Gastroesophageal sphincter (tissue), 3 donors: ENCODE data around the gene CXorf66.
"Not testable (repeated sequence)": the region's sequence is repeated elsewhere in the genome, so short reads cannot be mapped to it uniquely, and the experiment has no call there.

Source experiments
- POLR2A ChIP-seq, 2 donors: fragments of 450-650 bp; IDR thresholded peaks; one replicate each; pipeline ENCODE4 v1.6.1; 2017; ENCODE audit warnings: antibody characterized with exemption in 2 of 2, mild to moderate bottlenecking in 2 of 2, moderate library complexity in 1 of 2
- TF ChIP-seq, protein P1 (sequence below), 4 experiments: fragments of 200-600 bp in 2 of 4; fragments of 450-650 bp in 2 of 4; sonication (generic) in 1 of 4; IDR thresholded peaks; one replicate each; pipeline ENCODE4 v1.5.1; 2017 to 2019; ENCODE audit warnings: antibody characterized with exemption in 4 of 4, mild to moderate bottlenecking in 2 of 4, moderate library complexity in 2 of 4

DNA sequence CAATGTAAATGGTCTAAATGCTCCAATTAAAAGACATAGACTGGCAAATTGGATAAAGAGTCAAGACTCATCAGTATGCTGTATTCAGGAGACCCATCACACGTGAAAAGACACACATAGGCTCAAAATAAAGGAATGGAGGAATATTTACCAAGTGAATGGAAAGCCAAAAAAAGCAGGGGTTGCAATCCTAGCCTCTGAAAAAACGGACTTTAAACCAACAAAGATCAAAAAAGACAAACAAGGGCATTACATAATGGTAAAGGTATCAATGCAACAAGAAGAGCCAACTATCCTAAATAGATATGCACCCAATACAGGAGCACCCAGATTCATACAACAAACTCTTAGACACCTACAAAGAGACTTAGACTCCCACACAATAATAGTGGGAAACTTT, 4.2 kb downstream of the CXorf66 start:
- not testable (repeated sequence) for TF ChIP-seq POLR2A (IDR thresholded peaks at IDR 0.05)
- TF ChIP-seq, protein P1, sequence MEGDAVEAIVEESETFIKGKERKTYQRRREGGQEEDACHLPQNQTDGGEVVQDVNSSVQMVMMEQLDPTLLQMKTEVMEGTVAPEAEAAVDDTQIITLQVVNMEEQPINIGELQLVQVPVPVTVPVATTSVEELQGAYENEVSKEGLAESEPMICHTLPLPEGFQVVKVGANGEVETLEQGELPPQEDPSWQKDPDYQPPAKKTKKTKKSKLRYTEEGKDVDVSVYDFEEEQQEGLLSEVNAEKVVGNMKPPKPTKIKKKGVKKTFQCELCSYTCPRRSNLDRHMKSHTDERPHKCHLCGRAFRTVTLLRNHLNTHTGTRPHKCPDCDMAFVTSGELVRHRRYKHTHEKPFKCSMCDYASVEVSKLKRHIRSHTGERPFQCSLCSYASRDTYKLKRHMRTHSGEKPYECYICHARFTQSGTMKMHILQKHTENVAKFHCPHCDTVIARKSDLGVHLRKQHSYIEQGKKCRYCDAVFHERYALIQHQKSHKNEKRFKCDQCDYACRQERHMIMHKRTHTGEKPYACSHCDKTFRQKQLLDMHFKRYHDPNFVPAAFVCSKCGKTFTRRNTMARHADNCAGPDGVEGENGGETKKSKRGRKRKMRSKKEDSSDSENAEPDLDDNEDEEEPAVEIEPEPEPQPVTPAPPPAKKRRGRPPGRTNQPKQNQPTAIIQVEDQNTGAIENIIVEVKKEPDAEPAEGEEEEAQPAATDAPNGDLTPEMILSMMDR (IDR thresholded peaks at IDR 0.05): not testable (repeated sequence)
